Liver (tissue), 3 donors: ENCODE results near the gene SCUBE1.

ENCODE experiments used
- FOXA1 ChIP-seq: IDR thresholded peaks from 2 replicates; pipeline ENCODE4 v1.6.1; 2016; ENCODE audit warnings: antibody characterized with exemption
- FOXA2 ChIP-seq: IDR thresholded peaks from 2 replicates; pipeline ENCODE4 v1.6.1; 2016; ENCODE audit warnings: antibody characterized with exemption
- GABPA ChIP-seq, 2 donors: IDR thresholded peaks in 1 of 2; conservative IDR thresholded peaks in 1 of 2; 2 replicates each; pipeline ENCODE4 v1.6.1; 2016; ENCODE audit warnings: antibody characterized with exemption in 2 of 2, mild to moderate bottlenecking in 1 of 2, moderate library complexity in 1 of 2
- JUND ChIP-seq, 2 donors: IDR thresholded peaks; 2 replicates each; pipeline ENCODE4 v1.6.1; 2016; ENCODE audit warnings: antibody characterized with exemption in 2 of 2
- NR2F2 ChIP-seq: IDR thresholded peaks from 2 replicates; pipeline ENCODE4 v1.6.1; 2016; ENCODE audit warnings: antibody characterized with exemption
- RAD21 ChIP-seq, 2 donors: IDR thresholded peaks; 2 replicates each; pipeline ENCODE4 v1.6.1; 2016; ENCODE audit warnings: antibody characterized with exemption in 2 of 2, mild to moderate bottlenecking in 2 of 2
- RXRA ChIP-seq, 2 donors: IDR thresholded peaks; 2 replicates each; pipeline ENCODE4 v1.6.1; 2017 to 2018; ENCODE audit warnings: antibody characterized with exemption in 2 of 2, mild to moderate bottlenecking in 1 of 2
- TAF1 ChIP-seq: conservative IDR thresholded peaks from 2 replicates; pipeline ENCODE4 v1.6.1; 2016; ENCODE audit warnings: antibody characterized with exemption, mild to moderate bottlenecking
- YY1 ChIP-seq: IDR thresholded peaks from 2 replicates; pipeline ENCODE4 v1.6.1; 2016; ENCODE audit warnings: antibody characterized with exemption, mild to moderate bottlenecking
- TF ChIP-seq, protein P1 (sequence below): IDR thresholded peaks from 2 replicates; pipeline ENCODE4 v1.6.1; 2016; ENCODE audit warnings: antibody characterized with exemption
- TF ChIP-seq, protein P2 (sequence below): fragments of 150-350 bp; IDR thresholded peaks from 2 replicates; pipeline ENCODE4 v1.5.1; 2017; ENCODE audit warnings: improper control_type of control experiment, low read depth, low read length; ENCODE audit not compliant: missing input control
- TF ChIP-seq, protein P3 (sequence below): IDR thresholded peaks from 2 replicates; pipeline ENCODE4 v1.6.1; 2016; ENCODE audit warnings: antibody characterized with exemption
- TF ChIP-seq, protein P4 (sequence below): IDR thresholded peaks from 2 replicates; pipeline ENCODE4 v1.6.1; 2016; ENCODE audit warnings: antibody characterized with exemption
- TF ChIP-seq, protein P5 (sequence below): IDR thresholded peaks from 2 replicates; pipeline ENCODE4 v1.6.1; 2016; ENCODE audit warnings: antibody characterized with exemption, mild to moderate bottlenecking
- donor health status: healthy.
- donor health status: healthy.

DNA sequence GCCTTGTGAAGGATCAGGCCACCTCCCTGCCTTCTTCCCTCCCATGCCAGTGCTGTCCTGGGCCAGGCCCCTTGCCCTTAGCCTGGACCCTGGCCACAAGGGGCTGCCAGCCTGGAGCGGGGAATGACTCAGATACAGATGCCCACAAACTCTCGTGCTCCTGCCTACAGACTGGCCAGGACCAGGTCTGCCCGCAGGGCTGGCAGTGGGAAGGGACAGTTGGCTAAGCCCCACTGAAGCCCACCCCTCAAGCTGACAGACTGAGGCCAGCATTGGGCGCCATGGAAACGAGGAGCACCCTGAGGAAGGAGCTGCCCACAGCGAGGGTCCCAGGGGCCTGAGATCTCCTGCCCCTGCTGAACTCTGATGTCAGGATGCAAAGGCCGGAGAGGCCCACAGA is 14.1 kb downstream of the SCUBE1 start:
- TF ChIP-seq, protein P1, sequence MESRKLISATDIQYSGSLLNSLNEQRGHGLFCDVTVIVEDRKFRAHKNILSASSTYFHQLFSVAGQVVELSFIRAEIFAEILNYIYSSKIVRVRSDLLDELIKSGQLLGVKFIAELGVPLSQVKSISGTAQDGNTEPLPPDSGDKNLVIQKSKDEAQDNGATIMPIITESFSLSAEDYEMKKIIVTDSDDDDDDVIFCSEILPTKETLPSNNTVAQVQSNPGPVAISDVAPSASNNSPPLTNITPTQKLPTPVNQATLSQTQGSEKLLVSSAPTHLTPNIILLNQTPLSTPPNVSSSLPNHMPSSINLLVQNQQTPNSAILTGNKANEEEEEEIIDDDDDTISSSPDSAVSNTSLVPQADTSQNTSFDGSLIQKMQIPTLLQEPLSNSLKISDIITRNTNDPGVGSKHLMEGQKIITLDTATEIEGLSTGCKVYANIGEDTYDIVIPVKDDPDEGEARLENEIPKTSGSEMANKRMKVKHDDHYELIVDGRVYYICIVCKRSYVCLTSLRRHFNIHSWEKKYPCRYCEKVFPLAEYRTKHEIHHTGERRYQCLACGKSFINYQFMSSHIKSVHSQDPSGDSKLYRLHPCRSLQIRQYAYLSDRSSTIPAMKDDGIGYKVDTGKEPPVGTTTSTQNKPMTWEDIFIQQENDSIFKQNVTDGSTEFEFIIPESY, result no peak
- no peak for TF ChIP-seq YY1
- no peak for TF ChIP-seq TAF1
- TF ChIP-seq, protein P2, sequence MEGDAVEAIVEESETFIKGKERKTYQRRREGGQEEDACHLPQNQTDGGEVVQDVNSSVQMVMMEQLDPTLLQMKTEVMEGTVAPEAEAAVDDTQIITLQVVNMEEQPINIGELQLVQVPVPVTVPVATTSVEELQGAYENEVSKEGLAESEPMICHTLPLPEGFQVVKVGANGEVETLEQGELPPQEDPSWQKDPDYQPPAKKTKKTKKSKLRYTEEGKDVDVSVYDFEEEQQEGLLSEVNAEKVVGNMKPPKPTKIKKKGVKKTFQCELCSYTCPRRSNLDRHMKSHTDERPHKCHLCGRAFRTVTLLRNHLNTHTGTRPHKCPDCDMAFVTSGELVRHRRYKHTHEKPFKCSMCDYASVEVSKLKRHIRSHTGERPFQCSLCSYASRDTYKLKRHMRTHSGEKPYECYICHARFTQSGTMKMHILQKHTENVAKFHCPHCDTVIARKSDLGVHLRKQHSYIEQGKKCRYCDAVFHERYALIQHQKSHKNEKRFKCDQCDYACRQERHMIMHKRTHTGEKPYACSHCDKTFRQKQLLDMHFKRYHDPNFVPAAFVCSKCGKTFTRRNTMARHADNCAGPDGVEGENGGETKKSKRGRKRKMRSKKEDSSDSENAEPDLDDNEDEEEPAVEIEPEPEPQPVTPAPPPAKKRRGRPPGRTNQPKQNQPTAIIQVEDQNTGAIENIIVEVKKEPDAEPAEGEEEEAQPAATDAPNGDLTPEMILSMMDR, result no peak
- TF ChIP-seq, protein P3, sequence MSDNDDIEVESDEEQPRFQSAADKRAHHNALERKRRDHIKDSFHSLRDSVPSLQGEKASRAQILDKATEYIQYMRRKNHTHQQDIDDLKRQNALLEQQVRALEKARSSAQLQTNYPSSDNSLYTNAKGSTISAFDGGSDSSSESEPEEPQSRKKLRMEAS, result no peak
- TF ChIP-seq FOXA1, result no peak
- TF ChIP-seq, protein P4, sequence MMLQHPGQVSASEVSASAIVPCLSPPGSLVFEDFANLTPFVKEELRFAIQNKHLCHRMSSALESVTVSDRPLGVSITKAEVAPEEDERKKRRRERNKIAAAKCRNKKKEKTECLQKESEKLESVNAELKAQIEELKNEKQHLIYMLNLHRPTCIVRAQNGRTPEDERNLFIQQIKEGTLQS, result no peak
- TF ChIP-seq NR2F2, result no peak
- TF ChIP-seq RAD21 (IDR thresholded peaks at IDR 0.05), result no peak
- TF ChIP-seq, protein P5, sequence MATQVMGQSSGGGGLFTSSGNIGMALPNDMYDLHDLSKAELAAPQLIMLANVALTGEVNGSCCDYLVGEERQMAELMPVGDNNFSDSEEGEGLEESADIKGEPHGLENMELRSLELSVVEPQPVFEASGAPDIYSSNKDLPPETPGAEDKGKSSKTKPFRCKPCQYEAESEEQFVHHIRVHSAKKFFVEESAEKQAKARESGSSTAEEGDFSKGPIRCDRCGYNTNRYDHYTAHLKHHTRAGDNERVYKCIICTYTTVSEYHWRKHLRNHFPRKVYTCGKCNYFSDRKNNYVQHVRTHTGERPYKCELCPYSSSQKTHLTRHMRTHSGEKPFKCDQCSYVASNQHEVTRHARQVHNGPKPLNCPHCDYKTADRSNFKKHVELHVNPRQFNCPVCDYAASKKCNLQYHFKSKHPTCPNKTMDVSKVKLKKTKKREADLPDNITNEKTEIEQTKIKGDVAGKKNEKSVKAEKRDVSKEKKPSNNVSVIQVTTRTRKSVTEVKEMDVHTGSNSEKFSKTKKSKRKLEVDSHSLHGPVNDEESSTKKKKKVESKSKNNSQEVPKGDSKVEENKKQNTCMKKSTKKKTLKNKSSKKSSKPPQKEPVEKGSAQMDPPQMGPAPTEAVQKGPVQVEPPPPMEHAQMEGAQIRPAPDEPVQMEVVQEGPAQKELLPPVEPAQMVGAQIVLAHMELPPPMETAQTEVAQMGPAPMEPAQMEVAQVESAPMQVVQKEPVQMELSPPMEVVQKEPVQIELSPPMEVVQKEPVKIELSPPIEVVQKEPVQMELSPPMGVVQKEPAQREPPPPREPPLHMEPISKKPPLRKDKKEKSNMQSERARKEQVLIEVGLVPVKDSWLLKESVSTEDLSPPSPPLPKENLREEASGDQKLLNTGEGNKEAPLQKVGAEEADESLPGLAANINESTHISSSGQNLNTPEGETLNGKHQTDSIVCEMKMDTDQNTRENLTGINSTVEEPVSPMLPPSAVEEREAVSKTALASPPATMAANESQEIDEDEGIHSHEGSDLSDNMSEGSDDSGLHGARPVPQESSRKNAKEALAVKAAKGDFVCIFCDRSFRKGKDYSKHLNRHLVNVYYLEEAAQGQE, result no peak
- no peak for TF ChIP-seq GABPA (IDR thresholded peaks at IDR 0.05 in 1 of 2, conservative IDR thresholded peaks at IDR 0.05 in 1 of 2)
- no peak for TF ChIP-seq RXRA (IDR thresholded peaks at IDR 0.05)
- TF ChIP-seq FOXA2, result no peak
- no peak for TF ChIP-seq JUND (IDR thresholded peaks at IDR 0.05)
